ENCODE measurements around the gene PPWD1. TPM values are rescaled to one million over a fixed set of nuclear protein-coding genes. Genes with fewer than 3 reads are reported as not detected.

The PPWD1 gene
- total RNA-seq, 3 donors from 2014 or later: 25.6 to 38.7 (median 37.8) TPM

DNA sequence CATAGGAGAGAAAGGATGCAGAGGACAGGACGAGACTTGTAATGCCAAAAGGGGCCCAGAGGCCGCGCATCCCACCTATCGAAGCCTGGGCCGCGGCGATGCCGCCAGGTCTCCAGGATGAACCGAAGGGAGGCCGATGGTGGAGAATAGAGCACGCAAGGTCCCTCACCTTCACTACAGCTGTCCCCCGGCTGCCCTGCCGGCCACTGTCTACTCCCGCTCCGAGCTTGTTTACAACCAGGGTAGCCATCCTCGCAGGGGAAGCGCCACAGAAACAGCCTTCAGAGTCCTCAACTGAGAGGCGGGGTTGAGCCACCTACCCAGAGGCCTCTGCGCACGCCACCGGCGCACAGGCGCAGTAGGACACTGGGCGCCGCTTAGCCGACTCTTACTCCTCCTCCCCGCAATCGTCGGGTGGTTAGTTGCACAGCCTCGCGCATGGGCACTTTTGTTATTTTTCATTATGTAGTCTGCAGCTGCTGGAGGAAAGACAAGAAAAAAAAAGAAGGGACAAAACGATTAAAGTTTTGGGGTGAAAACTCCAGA, 61.0 kb downstream of the PPWD1 start, which contains the start of gene TRIM23:
TRIM23 (minus strand) TSS at position 309 of the 546 bp plus-strand sequence; CDS start at position 250, 59 bp downstream.
- TF ChIP-seq, protein P1, sequence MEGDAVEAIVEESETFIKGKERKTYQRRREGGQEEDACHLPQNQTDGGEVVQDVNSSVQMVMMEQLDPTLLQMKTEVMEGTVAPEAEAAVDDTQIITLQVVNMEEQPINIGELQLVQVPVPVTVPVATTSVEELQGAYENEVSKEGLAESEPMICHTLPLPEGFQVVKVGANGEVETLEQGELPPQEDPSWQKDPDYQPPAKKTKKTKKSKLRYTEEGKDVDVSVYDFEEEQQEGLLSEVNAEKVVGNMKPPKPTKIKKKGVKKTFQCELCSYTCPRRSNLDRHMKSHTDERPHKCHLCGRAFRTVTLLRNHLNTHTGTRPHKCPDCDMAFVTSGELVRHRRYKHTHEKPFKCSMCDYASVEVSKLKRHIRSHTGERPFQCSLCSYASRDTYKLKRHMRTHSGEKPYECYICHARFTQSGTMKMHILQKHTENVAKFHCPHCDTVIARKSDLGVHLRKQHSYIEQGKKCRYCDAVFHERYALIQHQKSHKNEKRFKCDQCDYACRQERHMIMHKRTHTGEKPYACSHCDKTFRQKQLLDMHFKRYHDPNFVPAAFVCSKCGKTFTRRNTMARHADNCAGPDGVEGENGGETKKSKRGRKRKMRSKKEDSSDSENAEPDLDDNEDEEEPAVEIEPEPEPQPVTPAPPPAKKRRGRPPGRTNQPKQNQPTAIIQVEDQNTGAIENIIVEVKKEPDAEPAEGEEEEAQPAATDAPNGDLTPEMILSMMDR (IDR thresholded peaks at IDR 0.05): no peak
- ATAC-seq (peak; percentile 99), DNase-seq (peak; percentile 92 to 96 (median 93))
- intact Hi-C loops (cut with DNase I, micrococcal nuclease): no loop called here
- peaks cover 13% of the 10 kb centered on the region for H3K4me1 ChIP-seq (ENCODE audit: low read depth)
- H3K9me3 ChIP-seq: no peaks in the 10 kb centered on the region
- peak within 1 kb of the TSS; percentile 82 for H3K4me3 ChIP-seq
- no peaks in the 10 kb centered on the region for H3K36me3 ChIP-seq (ENCODE audit: low read depth)

DNA sequence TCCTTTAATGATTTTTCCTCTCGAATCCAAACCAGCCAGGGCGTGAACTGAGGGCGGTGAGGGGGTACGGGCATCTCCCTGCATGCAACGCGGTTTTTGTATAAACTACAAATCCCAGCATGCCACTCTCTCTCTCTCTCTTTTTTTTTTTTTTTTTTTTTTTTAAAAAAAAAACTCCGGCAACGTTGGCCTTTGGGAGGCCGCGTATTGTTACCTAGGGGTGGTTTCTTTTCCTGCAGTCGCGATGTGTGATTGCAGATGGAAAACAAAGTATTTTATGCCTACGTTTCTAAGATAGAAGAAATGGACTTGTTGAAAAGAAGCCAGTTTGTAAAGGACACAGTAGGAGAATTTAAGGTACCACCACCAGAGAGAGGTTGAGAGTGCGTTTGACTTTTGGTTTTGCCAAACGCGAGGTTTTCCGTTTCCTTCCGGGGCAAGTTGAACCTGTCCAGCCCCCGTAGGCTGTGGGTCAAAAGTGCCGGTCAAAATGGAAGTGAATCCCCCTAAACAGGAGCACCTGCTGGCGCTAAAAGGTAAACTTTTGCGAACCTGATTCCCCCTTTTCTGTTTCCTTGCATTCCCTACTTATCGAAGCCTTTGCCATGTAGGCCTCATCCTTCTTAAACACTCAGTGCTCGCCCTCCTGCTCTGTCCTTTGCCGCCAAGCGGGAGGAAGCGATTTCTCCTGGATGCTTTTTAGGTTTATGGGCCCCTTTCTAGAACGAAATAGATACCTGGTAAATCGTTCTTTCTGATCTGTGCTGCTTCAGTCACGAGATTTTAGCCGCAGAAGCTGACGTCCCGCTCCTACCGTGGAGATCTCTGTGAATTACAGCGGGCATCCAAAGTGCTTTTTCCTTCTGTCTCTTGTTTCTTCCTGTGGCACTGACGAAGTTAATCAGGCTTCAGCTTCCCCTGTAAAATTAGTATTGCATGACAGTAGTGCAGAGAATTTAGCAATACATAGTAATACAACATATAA, 61.8 kb downstream of the PPWD1 start, which contains the start of the genes SHLD3 and TRAPPC13:
SHLD3 (plus strand) TSS at position 457 of the 985 bp plus-strand sequence. CDS start 4,561 bp downstream, outside the sequence.
TRAPPC13 (plus strand) TSS at position 457 of the 985 bp plus-strand sequence; CDS start at position 491, 34 bp downstream.
- H3K36me3 ChIP-seq (ENCODE audit: low read depth): no peaks in the 10 kb centered on the region
- TF ChIP-seq, protein P1 (IDR thresholded peaks at IDR 0.05): no peak
- intact Hi-C loops (cut with DNase I, micrococcal nuclease): no loop called here
- peaks cover 13% of the 10 kb centered on the region for H3K4me1 ChIP-seq (ENCODE audit: low read depth)
- peak within 1 kb of the TSS; percentile 82 for H3K4me3 ChIP-seq
- no peaks in the 10 kb centered on the region for H3K9me3 ChIP-seq
- peak; percentile 80 to 89 (median 81) for DNase-seq
- peak; percentile 91 for ATAC-seq

DNA sequence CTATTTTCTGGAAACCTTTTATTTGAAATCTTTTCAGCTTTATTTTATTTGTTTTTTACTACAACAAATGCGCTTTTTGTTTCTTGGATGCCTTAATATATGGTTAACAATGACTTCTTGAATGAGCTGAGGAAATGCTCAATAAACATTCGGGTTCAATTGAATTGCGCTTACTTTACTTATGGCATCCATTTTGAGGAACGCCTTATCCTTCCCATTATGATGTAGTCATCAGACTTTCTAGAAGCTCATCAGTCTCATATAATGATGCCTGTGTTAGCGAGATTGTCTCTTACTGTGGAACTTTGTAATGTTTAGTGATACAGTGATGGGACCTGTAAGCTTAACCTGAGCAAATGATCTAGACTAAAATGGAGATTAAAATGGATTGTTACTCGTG, 62.6 kb downstream of the PPWD1 start:
- no peak overlapping the region for H3K4me3 ChIP-seq
- TF ChIP-seq, protein P1 (IDR thresholded peaks at IDR 0.05): no peak
- ATAC-seq (no peak), DNase-seq (no peak)
- peaks cover 13% of the 10 kb centered on the region for H3K4me1 ChIP-seq (ENCODE audit: low read depth)
- H3K36me3 ChIP-seq (ENCODE audit: low read depth): no peaks in the 10 kb centered on the region
- intact Hi-C loops (cut with DNase I, micrococcal nuclease): no loop called here
- H3K9me3 ChIP-seq: no peaks in the 10 kb centered on the region

DNA sequence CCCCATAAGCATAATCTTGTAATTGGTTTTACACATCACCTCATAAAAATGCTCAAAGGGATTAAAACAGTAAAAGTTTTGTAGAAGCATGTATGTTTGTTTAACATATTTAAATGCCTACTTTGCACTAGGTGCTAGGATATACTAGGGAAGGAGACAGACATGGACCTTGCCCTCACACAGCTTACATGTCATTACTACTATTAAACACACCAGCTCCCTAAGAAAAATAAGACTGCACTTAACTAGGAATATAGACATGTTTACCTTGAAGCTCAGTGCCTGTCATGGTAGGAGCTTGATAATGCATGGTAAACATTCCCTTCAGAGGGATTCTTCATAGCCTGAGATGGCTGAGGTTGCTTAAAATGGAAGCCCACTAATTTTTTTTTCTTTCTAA, 67.9 kb downstream of the PPWD1 start:
- H3K4me3 ChIP-seq: no peak overlapping the region
- no peaks in the 10 kb centered on the region for H3K9me3 ChIP-seq
- no peaks in the 10 kb centered on the region for H3K4me1 ChIP-seq (ENCODE audit: low read depth)
- ATAC-seq (no peak), DNase-seq (no peak)
- intact Hi-C loops (cut with DNase I, micrococcal nuclease): no loop called here
- no peaks in the 10 kb centered on the region for H3K36me3 ChIP-seq (ENCODE audit: low read depth)
- TF ChIP-seq, protein P1 (IDR thresholded peaks at IDR 0.05): no peak

Other genes with a start within 250 kb of the PPWD1 start
- gene ADAMTS6, start 81.4 kb upstream of the PPWD1 start, total RNA-seq: 1 to 10 TPM in 2 of 3 donors, under 1 TPM in 1; 0.69 to 3.6 (median 1.4) TPM
- 10 to 100 TPM in 1 of 3 donors, 1 to 10 TPM in 2; 5.5 to 20.5 (median 7.4) TPM for gene CENPK, start 128 bp upstream of the PPWD1 start, total RNA-seq
- 10 to 100 TPM in 1 of 3 donors, 1 to 10 TPM in 2; 5.5 to 22.8 (median 8.5) TPM for gene TRIM23, start 61.0 kb downstream of the PPWD1 start, total RNA-seq
- 1 to 10 TPM; 2.8 to 3.6 (median 3.4) TPM for gene SHLD3, start 61.7 kb downstream of the PPWD1 start, total RNA-seq
- gene TRAPPC13, start 61.7 kb downstream of the PPWD1 start, total RNA-seq: 10 to 100 TPM; 16.5 to 31.9 (median 19.0) TPM
- 1 to 10 TPM; 1.9 to 8.8 (median 5.8) TPM for gene SGTB, start 158.8 kb downstream of the PPWD1 start, total RNA-seq
- gene NLN, start 158.9 kb downstream of the PPWD1 start, total RNA-seq: 10 to 100 TPM; 13.3 to 23.6 (median 22.2) TPM